Left renal pelvis (tissue), 4 donors: ENCODE measurements around the gene BRD2. TPM values are rescaled to one million over a fixed set of nuclear protein-coding genes. Genes with fewer than 3 reads are reported as not detected.
A peak's percentile ranks its signal among the peaks of the same experiment; 100 is the strongest.

ENCODE experiments used
- DNase-seq, 4 donors: peaks; one replicate each; pipeline ENCODE4 v3.0.0-alpha.2; 2013; ENCODE audit warnings: low read depth in 4 of 4, low spot score in 3 of 4
- polyA plus RNA-seq, 4 donors: library from polyadenylated mRNA; unstranded; fragments of 120-200 nt; gene quantifications; one replicate each; pipeline ENCODE4 v1.2.1, GENCODE V29; 2013; ENCODE audit not compliant: insufficient read length in 4 of 4

The BRD2 gene
- polyA plus RNA-seq, 4 donors, result 274 to 342 (median 333) TPM

DNA sequence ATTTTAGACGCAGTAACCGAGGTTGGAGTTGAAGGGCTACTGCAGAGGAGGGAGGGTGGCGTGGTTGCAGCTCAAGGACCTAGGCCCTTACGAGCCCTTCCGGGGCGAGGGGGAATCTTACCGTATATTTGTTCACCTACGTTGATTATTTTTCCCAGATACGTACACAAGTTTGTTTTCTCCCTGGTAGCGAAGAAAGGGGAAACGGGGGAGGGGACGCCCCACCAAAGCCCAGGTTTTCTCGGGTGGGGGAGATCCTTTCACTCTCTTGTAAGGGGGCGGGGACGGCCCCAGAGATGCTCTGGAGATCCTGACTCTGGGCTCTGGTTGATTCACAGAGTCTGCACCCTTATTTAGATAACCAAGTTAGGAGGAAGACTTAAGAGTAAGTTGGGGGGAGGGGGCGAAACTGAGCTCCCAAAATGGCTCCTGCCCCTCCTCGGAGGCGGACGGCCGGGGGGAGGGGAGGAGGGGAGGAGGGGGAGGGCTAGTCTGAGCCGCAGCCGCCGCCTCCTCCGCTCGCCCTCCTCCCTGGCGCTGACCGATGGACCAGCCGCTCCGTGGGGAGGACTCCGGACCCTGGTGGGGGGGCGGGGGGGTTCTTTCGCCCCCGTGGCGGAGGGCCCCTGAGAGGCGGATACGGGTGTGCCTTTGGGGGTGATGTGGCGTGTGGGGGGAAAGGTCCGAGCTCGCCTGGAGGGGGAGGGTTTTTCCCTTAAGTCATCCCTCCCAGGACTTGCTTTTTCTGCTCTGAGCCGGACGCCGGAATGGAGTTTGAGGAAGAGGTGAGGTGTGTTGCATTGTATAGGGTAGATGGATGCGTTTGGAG lies 2.2 kb downstream of the BRD2 start:
- peak in 2 of 4 donors; percentile 77 to 85 for DNase-seq

DNA sequence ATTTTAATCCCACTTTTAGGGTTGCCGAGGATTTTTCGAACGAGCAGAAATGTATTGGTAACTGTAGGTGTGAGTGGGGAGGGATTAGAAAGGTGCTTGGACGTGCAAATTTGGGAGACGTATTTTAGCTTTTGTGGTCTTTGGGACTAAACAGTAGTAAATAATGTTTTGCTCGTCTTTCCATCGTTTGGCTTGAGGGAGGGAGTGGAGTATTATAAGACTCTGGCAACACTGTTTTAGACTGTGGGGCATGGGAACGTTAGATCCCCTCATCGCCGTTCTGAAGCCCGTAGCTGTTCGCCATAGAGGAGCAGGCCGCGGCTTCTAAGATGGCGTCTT lies 2.8 kb downstream of the BRD2 start:
- no peak for DNase-seq

DNA sequence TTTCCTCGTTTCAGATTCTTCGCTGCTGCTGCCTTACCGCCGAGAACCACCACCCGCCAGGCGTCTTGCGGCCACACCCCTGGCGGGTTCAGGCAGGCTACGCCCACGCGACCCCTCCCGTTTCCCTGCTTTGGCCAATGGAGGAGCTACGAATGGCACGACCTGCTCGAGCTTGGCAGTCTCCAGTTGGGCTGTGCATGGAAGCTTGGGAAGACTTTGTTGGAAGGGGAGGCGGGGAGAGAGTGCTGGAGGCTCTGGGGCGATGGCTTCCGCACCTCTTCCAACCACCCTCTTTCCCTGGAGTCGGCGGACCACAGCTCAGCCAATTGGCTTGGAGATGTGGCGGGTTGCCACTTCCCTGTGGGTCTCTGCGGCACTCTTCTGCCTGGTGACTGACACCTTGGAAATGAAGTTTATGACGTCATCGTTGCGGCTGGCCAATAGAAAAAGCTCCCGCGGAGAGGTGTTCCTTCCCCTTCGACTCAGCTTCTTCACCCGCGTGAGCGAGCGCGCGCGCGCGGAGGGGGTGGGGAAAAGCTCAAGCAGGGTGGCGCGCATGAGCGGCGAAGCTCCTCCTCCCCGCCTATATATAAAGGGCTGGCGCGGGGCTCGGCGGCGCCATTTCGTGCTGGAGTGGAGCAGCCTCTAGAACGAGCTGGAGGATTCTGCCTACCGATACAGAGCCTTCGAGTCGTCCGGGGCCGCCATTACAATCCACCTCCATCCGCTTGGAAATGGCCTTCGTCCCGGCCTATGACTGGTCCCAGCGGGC lies 3.4 kb downstream of the BRD2 start:
- DNase-seq, result peak; percentile 100

DNA sequence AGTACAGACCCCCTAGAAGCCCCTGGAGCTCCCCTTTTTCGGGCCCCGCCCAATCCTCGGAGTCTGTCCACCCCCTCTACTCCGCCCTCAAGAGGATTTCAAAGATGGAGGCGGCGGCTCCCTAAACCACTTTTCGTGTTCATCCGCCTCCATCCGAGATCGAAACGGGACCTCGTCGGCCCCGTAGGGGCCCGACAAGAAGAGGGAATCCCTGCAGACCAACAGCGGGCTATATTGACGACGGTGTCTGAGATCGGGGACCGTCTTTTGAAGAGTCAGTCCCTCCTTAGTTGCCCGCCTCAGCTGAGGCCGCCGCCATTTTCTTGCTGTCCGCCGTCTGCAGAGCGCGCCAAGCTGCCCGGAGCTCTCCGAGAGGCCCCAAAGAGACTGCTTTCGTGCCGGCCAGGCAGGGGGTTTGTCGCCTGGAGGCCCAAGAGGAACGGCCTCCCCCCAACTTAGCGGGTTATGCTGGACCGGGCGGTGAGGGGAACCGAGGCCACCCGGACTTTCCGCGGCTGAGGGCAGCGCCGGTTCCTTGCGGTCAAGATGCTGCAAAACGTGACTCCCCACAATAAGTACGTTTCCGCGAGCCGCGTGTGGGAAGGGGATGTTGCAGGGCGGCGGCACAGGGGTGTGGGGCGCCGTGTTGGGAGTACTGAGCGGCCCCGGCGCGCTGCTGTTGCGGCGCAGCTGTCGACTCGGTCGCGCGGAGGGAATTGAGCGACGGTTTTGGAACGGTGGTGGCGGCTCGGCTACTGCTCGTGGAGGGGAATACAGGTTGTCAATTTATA lies 4.2 kb downstream of the BRD2 start:
- DNase-seq, result no peak

DNA sequence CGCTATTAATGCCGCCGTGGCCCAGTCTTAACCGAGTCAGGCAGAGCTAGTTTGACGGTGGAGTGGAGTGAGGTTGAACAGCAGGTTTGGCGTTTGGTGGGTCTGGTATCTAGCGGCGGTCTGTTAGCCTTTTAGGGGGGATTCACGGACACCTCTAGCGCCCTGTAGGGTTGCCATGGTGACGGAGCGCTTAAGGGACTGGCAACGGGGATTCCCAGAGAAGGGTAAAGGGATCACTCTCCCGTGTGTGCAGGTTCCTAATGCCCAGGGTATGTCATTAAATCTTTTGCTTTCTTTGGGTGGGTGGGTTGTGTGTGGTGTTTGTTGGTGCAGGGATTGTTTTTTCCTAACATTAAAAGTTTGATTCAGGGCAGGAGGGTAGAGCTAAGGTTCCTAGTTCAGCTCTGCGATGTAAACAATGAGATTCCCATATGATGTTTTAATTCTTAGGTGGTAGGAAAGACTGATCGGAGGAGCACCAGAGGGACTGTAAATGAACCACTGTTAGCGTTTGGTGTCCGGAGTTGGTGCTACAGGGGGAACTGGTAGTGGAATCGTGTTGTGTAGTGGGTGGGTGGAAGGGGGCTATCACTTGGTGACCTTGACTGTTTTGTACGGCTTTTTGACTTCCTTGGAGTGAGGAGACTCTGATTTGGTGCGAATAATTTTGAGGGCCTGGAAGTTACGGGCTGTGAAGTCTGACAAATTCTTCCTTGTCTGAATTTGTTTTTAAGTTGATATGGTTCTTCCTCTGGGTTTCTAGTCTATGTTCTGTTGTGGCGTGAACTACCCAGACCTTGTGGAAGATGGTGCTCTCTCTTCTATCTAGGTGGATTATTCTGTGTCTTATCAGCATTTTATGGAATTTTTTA lies 5.0 kb downstream of the BRD2 start:
- no peak for DNase-seq

DNA sequence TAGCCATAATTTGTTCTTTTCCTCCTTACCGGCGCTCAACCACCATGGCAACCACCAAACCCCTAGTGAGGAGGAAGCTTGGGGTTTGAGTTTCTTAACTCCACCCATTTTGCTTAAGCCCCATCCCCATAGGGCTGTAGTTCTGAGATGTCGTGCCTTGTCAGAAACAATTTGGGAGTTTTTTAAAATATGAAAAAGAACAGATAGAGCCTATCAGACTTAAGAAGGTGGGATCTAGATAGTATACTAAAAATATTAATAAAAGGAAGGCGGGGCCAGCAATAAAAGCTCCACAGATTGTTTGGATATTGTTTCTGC lies 5.6 kb downstream of the BRD2 start:
- DNase-seq, result no peak

DNA sequence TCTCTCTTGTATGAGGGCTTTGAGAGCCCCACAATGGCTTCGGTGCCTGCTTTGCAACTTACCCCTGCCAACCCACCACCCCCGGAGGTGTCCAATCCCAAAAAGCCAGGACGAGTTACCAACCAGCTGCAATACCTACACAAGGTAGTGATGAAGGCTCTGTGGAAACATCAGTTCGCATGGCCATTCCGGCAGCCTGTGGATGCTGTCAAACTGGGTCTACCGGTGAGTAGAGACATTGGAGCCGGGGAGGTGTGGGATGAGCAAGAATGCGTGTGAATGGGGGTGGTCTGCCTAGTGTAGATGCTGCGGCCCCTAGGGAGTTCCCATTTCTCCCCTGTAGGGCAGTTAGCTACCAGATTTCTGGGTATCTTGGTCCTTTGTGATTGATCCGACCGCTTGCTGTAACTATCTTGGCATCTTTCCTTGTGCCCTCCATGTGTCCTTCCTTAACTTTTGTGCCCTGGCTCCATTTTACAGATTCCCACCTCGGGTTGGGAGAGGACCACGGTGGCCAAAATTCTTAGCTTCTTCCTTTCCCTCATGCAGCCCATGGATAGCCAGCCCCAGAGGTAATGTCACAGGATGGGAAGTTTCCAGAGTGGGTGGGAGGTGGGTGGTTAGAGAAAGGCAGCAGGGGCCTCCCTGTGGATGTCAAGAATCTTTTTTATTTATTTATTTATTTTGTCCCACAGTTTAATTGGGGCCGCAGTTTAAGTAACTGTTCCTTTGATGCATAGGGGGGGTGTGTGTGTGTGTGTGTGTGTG lies 6.3 kb downstream of the BRD2 start:
- DNase-seq, result no peak

DNA sequence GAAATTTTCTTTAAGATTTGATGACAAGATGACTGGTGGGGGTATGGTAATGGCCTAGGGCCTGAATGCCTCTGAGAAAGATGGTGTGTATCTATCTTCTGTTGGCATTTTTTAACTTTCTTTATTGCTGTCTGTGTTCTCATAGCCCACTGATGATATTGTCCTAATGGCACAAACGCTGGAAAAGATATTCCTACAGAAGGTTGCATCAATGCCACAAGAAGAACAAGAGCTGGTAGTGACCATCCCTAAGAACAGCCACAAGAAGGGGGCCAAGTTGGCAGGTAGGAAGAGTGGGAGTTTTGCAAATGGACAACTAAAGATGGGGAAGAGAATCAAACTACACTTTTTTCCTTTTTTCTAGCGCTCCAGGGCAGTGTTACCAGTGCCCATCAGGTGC lies 7.5 kb downstream of the BRD2 start:
- no peak for DNase-seq

DNA sequence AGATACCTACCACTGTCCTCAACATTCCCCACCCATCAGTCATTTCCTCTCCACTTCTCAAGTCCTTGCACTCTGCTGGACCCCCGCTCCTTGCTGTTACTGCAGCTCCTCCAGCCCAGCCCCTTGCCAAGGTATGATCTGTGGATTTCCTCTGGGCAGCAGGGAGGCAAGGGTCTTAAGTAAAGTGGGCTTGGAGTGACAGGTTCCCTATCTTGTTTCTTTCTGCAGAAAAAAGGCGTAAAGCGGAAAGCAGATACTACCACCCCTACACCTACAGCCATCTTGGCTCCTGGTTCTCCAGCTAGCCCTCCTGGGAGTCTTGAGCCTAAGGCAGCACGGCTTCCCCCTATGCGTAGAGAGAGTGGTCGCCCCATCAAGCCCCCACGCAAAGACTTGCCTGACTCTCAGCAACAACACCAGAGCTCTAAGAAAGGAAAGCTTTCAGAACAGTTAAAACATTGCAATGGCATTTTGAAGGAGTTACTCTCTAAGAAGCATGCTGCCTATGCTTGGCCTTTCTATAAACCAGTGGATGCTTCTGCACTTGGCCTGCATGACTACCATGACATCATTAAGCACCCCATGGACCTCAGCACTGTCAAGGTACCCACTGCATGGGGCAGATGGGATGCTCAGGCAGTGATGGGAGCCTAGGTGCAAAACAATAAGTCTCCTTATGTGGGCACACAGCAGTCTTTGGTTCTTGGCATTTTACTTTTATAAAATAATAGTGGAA lies 8.1 kb downstream of the BRD2 start:
- no peak for DNase-seq

DNA sequence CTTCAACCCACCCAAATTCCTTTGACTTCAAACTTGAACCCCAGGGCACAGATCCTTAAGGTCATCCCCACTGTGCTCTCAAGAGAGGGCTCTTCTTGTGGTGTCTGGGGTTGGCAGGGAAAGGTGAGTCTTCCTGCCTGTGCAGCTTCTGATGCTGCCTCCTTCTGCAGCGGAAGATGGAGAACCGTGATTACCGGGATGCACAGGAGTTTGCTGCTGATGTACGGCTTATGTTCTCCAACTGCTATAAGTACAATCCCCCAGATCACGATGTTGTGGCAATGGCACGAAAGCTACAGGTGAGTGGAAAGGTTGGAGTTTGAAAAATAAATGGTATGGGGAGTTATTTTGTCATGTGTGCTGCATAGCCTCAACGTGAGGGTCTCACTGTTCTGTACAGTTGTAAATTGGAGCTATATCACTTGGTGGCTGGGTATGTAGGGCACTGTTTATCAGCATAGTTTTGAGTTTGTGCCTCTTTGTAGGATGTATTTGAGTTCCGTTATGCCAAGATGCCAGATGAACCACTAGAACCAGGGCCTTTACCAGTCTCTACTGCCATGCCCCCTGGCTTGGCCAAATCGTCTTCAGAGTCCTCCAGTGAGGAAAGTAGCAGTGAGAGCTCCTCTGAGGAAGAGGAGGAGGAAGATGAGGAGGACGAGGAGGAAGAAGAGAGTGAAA lies 9.0 kb downstream of the BRD2 start:
- no peak for DNase-seq

DNA sequence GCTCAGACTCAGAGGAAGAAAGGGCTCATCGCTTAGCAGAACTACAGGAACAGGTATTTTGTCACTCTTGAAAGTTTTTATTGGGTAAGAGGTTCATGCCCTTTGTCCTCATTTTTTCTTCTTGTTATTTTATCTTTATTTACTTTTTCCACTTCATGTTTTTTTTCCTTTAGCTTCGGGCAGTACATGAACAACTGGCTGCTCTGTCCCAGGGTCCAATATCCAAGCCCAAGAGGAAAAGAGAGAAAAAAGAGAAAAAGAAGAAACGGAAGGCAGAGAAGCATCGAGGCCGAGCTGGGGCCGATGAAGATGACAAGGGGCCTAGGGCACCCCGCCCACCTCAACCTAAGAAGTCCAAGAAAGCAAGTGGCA lies 9.5 kb downstream of the BRD2 start:
- no peak for DNase-seq

DNA sequence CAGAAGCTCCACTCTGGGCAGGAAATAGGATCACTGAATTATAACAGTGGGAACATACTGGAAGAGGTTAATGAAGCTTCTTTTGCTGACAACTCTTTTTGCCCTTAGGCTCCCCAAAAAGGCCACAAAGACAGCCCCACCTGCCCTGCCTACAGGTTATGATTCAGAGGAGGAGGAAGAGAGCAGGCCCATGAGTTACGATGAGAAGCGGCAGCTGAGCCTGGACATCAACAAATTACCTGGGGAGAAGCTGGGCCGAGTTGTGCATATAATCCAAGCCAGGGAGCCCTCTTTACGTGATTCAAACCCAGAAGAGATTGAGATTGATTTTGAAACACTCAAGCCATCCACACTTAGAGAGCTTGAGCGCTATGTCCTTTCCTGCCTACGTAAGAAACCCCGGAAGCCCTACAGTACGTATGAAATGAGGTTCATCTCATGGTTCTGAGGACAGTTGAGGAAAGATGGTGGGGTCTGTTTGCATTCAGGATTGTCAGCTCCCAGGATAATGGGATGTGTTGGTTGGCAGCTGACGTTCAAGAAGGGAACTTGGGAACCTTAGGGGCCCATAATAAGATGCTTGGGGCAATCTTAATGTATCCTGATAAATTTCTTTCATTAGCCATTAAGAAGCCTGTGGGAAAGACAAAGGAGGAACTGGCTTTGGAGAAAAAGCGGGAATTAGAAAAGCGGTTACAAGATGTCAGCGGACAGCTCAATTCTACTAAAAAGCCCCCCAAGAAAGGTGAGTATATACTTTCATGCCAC lies 11.5 kb downstream of the BRD2 start:
- DNase-seq, result no peak

DNA sequence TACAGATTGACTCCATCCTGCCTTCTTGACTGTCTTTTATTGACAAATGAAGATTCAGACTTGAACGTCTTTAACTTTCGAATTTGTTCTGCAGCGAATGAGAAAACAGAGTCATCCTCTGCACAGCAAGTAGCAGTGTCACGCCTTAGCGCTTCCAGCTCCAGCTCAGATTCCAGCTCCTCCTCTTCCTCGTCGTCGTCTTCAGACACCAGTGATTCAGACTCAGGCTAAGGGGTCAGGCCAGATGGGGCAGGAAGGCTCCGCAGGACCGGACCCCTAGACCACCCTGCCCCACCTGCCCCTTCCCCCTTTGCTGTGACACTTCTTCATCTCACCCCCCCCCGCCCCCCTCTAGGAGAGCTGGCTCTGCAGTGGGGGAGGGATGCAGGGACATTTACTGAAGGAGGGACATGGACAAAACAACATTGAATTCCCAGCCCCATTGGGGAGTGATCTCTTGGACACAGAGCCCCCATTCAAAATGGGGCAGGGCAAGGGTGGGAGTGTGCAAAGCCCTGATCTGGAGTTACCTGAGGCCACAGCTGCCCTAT lies 12.2 kb downstream of the BRD2 start:
- no peak for DNase-seq

DNA sequence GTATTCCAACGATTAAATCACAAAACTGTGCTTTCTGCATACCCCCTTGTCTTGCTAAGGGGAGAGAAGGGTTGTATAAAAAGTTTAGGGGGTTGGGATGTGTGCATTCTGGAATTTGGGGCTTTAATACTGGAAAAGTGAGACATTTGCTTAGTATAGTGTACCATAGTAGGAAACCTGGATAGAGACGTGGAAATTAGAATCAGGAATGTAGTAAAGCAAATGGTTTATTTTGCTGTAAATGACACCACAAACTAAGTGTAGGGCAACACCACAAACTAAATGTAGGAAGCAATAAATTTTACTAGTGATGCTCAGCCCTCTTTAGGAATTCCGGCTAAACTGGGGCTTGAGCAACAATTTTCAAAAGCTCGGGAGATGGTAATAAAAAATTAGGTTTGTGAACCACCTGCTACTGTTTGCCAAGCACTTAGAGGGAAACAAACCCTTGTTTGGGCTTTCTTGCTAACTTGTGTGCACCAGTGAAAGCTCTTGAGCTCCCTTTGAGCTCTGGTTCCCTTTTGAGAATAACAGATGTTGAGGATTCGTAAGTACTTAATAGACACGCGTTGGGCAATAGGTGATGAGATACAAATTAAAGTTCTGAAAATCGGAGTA lies 13.8 kb downstream of the BRD2 start:
- no peak for DNase-seq

DNA sequence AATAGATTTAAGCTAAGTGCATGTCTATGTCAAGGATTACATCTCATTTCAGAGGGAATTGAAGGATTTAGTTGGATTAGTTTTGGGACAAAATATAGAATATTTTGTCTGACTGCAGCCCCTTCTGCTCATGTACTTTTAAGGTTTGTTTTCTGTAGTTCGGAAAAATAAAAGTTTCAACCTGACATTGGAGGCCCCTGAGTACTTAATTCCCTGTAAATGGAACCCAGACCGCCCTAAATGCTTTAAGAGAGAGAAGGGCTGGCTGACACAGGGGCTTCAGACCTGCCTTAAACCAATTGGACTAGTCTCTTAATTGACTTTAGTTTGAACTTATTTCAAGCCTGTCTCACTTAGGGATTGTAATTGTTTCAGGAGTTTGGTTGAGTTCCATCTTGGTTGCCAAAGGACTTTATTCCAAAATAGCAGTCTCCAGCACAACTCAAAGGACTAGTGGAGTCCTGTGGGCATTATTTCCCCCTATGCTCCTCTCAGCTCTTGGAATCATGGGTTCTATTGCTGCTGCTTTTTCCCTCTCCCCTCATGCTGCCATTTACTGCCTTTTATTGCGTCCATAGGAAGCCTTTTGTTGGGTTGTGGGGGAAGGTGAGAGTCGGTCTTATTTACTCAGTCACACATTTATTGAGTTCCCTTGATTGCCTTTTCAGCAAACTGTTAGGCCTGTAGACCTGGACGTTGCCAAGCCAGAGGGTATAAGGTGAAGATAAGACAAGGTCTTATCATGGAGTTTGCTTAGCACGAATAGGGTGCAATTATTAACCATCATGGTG lies 14.5 kb downstream of the BRD2 start:
- no peak for DNase-seq

DNA sequence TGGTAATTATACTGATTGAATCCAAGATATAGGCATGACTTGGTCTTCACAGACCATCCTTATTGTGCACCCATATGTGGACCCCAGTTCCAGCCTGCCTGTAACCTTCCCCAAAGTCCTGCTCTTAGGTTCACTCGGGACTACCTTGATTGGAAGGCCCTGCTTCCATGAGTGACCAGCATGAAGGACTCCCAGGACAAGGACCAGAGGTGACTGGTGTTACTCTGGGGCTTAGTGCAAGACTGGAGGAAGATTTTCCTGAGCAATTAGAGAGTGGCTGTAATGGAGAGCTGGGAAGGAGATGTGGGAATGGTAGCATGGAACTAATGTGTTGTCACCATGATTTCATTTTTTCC lies 15.1 kb downstream of the BRD2 start:
- DNase-seq, result no peak
